ENCODE results near the gene RXRA.

GRCh38 chr9:134293031-134293521 lies 33.2 kb upstream of the RXRA start:
- TF ChIP-seq CTCF (IDR thresholded peaks at IDR 0.05), result no peak
- TF ChIP-seq EZH2 (IDR thresholded peaks at IDR 0.05; ENCODE audit: borderline replicate concordance, insufficient read depth, low read depth, low read length, poor library complexity, severe bottlenecking), result no peak
